Central memory CD8-positive, alpha-beta T cell (primary cell): ENCODE measurements around the gene UCK2.

ENCODE experiments used
- ATAC-seq: fragments of 150-1000 bp; cut with Tn5 transposase; replicated peaks from 2 replicates; pipeline ENCODE4 v1.10.0; 2022; ENCODE audit warnings: mild to moderate bottlenecking, moderate FRiP score, moderate number of reproducible peaks; ENCODE audit not compliant: poor library complexity, severe bottlenecking; ENCODE audit errors: extremely low read depth
- DNase-seq, 2 donors: peaks; one replicate each; pipeline ENCODE4 v3.0.0; 2021; ENCODE audit warnings: low spot score in 2 of 2
- H3K27ac Mint-ChIP-seq: one replicate; pipeline ENCODE4 v1.8.0; 2022; ENCODE audit warnings: low read depth, mild to moderate bottlenecking, moderate library complexity, mixed read lengths
- H3K27me3 Mint-ChIP-seq: one replicate; pipeline ENCODE4 v1.8.0; 2022; ENCODE audit warnings: mixed read lengths
- H3K36me3 Mint-ChIP-seq: one replicate; pipeline ENCODE4 v1.8.0; 2022; ENCODE audit warnings: mild to moderate bottlenecking, moderate library complexity, mixed read lengths; ENCODE audit not compliant: insufficient read depth
- H3K4me1 Mint-ChIP-seq: one replicate; pipeline ENCODE4 v1.8.0; 2022; ENCODE audit warnings: mixed read lengths
- H3K4me3 Mint-ChIP-seq: one replicate; pipeline ENCODE4 v1.8.0; 2022; ENCODE audit warnings: mild to moderate bottlenecking, moderate library complexity, mixed read lengths
- H3K9me3 Mint-ChIP-seq: one replicate; pipeline ENCODE4 v1.8.0; 2022; ENCODE audit warnings: mixed read lengths

Gene UCK2

GRCh38 chr1:165927169-165927568, 99.8 kb downstream of the UCK2 start:
- no peak overlapping the region for H3K27ac Mint-ChIP-seq
- H3K27me3 Mint-ChIP-seq: peaks cover 48% of the 10 kb centered on the region
- no peaks in the 10 kb centered on the region for H3K36me3 Mint-ChIP-seq
- H3K4me1 Mint-ChIP-seq: no peaks in the 10 kb centered on the region
- DNase-seq (no peak), ATAC-seq (no peak)
- H3K9me3 Mint-ChIP-seq: no peaks in the 10 kb centered on the region
- H3K4me3 Mint-ChIP-seq: no peak overlapping the region

- Mint-ChIP-seq H3K27me3 (peaks cover 45% of the 10 kb centered on the region), H3K9me3 (no peaks in the 10 kb centered on the region), H3K4me1 (no peaks in the 10 kb centered on the region), H3K36me3 (no peaks in the 10 kb centered on the region), H3K27ac (no peak overlapping the region), H3K4me3 (no peak overlapping the region)
- DNase-seq (no peak), ATAC-seq (peak; percentile 46)
Observed at GRCh38 chr1:165928075-165928731, 100.8 kb downstream of the UCK2 start.

GRCh38 chr1:165930961-165931360, 103.5 kb downstream of the UCK2 start:
- no peak overlapping the region for H3K27ac Mint-ChIP-seq
- DNase-seq (no peak), ATAC-seq (no peak)
- H3K36me3 Mint-ChIP-seq: no peaks in the 10 kb centered on the region
- H3K4me3 Mint-ChIP-seq: no peak overlapping the region
- no peaks in the 10 kb centered on the region for H3K9me3 Mint-ChIP-seq
- no peaks in the 10 kb centered on the region for H3K4me1 Mint-ChIP-seq
- peaks cover 40% of the 10 kb centered on the region for H3K27me3 Mint-ChIP-seq

DNA sequence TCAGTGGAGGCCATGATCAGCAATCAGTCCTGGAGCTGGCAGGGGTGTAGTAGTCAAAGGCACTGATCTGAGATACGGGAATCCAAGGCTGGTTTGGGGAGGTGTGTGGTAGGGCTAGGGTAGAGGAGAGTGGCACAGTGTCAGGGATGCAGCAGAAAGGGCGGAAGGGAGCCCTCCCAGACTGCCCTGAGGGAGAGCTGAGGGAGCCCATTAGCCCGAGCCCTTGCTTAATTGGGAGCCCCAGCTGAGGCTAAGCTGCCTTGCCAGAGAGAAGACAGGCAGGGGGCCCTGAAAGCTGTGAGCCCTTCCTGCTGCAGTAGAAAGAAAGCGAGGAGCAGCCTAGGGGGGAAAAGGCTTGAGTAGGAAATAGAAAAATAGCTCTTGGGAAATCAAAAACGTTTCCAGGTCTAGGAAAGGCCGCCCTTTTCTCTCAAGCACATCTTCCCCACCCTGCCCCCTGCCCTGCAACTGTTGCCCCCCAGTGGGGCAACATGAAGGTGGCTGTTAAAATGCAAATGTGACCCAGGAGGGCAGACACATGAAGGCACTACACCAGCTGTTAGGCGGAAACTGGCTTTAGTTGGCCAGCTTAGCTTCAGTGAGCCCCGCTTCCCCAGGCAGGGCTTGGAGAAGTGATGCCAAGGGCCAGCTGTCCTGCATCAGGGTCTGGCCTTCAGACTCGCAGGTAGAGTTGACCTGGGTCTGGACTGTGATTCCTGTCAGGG, 106.2 kb downstream of the UCK2 start:
- Mint-ChIP-seq H3K36me3 (no peaks in the 10 kb centered on the region), H3K4me3 (no peak overlapping the region), H3K4me1 (no peaks in the 10 kb centered on the region), H3K9me3 (no peaks in the 10 kb centered on the region), H3K27ac (no peak overlapping the region), H3K27me3 (peaks cover 26% of the 10 kb centered on the region)
- no peak for ATAC-seq
- no peak for DNase-seq

GRCh38 chr1:165936542-165936941, 109.1 kb downstream of the UCK2 start:
- H3K27ac Mint-ChIP-seq: no peak overlapping the region
- DNase-seq (no peak), ATAC-seq (no peak)
- peaks cover 25% of the 10 kb centered on the region for H3K27me3 Mint-ChIP-seq
- no peak overlapping the region for H3K4me3 Mint-ChIP-seq
- no peaks in the 10 kb centered on the region for H3K4me1 Mint-ChIP-seq
- no peaks in the 10 kb centered on the region for H3K9me3 Mint-ChIP-seq
- no peaks in the 10 kb centered on the region for H3K36me3 Mint-ChIP-seq

DNA sequence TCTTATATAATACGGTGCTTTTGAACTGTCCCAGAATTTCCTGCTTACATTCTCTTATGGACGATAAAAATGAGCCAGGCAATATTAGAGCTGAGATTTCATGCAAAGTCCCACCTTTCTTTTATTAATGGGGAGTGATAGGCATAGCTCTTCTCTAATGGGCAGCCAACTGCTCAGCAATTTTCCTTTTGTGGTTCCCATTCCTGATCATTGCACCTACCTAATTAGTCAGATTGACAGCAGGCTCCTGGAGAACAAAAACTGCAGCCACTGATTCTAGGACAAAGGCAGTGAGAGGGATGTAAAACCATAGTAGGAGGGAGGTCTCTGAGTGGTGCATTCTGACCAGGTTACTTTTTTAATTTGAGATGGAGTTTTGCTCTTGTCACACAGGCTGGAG, 110.4 kb downstream of the UCK2 start:
- H3K27me3 Mint-ChIP-seq: peaks cover 26% of the 10 kb centered on the region
- H3K27ac Mint-ChIP-seq: no peak overlapping the region
- no peaks in the 10 kb centered on the region for H3K9me3 Mint-ChIP-seq
- DNase-seq (no peak), ATAC-seq (no peak)
- H3K36me3 Mint-ChIP-seq: no peaks in the 10 kb centered on the region
- H3K4me3 Mint-ChIP-seq: no peak overlapping the region
- H3K4me1 Mint-ChIP-seq: no peaks in the 10 kb centered on the region

DNA sequence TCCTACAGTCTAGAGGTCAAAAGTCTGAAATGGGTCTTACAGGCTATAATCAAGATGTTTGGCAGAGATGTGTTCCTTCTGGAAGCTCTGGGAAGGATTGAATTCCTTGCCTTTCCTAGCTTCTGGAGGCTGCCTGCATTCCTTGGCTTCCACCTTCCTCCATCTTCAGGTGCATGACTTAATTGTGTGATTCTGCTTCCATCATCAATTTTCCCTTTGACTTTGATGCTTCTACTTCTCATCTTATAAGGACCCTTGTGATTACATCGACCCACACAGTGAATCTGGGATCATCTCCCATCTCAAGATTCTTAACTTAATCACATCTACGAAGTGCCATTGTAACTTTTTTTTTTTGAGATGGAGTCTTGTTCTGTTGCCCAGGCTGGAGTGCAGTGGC, 111.4 kb downstream of the UCK2 start:
- no peaks in the 10 kb centered on the region for H3K4me1 Mint-ChIP-seq
- no peaks in the 10 kb centered on the region for H3K36me3 Mint-ChIP-seq
- ATAC-seq (no peak), DNase-seq (no peak)
- no peaks in the 10 kb centered on the region for H3K9me3 Mint-ChIP-seq
- H3K27me3 Mint-ChIP-seq: peaks cover 28% of the 10 kb centered on the region
- no peak overlapping the region for H3K27ac Mint-ChIP-seq
- no peak overlapping the region for H3K4me3 Mint-ChIP-seq

DNA sequence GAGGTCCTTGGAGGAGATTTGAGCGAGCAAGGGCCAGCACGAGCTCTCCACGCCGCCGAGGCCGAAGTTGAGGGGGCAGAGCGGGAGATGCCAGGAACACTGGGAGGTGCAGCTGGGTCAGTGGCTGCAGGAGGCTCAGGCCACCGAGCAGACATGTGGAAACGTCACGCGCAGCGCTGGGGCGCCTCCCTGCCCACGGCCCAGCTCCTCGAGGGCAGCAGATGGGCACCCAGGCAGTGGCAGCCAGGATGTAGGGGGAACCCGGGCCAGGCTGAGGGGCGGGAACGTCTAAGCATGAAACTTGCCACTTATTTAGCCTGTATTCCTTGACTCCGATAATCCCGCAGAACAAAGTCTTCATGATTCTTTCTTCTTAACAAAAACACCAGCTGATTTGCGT, 114.1 kb downstream of the UCK2 start:
- H3K27me3 Mint-ChIP-seq: peaks cover 19% of the 10 kb centered on the region
- H3K4me1 Mint-ChIP-seq: no peaks in the 10 kb centered on the region
- H3K4me3 Mint-ChIP-seq: no peak overlapping the region
- no peak overlapping the region for H3K27ac Mint-ChIP-seq
- no peaks in the 10 kb centered on the region for H3K36me3 Mint-ChIP-seq
- DNase-seq: no peak
- no peaks in the 10 kb centered on the region for H3K9me3 Mint-ChIP-seq
- no peak for ATAC-seq

DNA sequence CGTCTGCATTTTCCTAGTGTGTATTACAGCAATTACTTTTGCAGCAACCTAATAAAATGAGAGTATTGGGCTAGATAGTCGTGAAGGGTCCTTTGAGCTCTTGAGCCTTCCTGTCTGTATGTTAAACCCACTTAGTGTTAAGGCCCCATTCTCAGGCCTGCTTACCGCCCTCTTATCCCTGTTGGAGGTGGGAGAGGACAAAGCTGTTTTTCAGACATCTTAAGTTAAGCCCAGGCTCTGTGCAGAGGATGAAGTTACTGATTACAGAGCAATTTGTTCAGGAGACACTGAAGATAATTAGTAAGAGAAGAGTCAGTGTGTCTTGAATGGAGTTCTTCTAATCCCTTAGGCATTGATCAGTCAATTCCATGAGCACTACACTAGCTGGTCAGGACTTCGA, 114.6 kb downstream of the UCK2 start:
- ATAC-seq: no peak
- Mint-ChIP-seq H3K27ac (no peak overlapping the region), H3K4me3 (no peak overlapping the region), H3K9me3 (no peaks in the 10 kb centered on the region), H3K27me3 (peaks cover 21% of the 10 kb centered on the region), H3K4me1 (no peaks in the 10 kb centered on the region), H3K36me3 (no peaks in the 10 kb centered on the region)
- no peak for DNase-seq

GRCh38 chr1:165942927-165943597, 115.6 kb downstream of the UCK2 start:
- Mint-ChIP-seq H3K27me3 (peaks cover 31% of the 10 kb centered on the region), H3K4me3 (no peak overlapping the region), H3K27ac (no peak overlapping the region), H3K4me1 (no peaks in the 10 kb centered on the region), H3K36me3 (no peaks in the 10 kb centered on the region), H3K9me3 (no peaks in the 10 kb centered on the region)
- no peak for DNase-seq
- ATAC-seq: no peak

GRCh38 chr1:165945911-165946310, 118.5 kb downstream of the UCK2 start:
- no peaks in the 10 kb centered on the region for H3K9me3 Mint-ChIP-seq
- no peak for DNase-seq
- ATAC-seq: no peak
- H3K36me3 Mint-ChIP-seq: no peaks in the 10 kb centered on the region
- no peak overlapping the region for H3K27ac Mint-ChIP-seq
- H3K4me1 Mint-ChIP-seq: no peaks in the 10 kb centered on the region
- peaks cover 41% of the 10 kb centered on the region for H3K27me3 Mint-ChIP-seq
- H3K4me3 Mint-ChIP-seq: no peak overlapping the region

DNA sequence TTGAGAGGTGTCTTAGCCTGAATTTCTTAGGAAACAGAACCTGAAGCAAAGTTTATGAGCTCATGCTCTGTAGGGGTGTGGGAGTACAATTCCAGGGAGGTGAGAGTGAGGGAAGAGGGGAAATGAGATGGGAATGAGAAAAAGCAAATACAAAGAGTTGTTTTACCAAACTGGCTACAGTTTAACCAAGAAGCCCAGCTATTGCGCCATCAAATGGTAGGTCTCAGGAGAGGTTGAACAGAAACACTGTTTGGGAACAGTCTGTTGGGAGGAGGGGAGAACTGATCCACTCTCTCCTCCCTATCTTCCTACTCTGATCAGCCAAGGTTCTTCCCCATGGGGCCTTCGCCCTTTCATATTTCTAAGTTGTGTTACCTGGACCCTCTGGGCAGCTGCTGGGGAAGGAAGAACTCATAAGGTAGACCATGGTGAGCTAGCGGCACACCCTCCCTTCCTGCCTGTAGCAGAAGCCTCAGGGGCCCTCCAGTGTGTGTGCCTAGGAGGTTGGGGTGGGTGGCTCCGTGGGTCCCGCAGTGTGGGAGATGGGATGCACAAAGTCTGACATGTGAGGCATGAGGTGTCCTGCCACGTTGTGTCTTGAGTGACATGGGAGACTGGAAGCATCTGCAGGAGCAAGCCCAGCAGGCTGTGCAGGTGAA, 120.5 kb downstream of the UCK2 start:
- no peak overlapping the region for H3K27ac Mint-ChIP-seq
- H3K4me1 Mint-ChIP-seq: no peaks in the 10 kb centered on the region
- H3K9me3 Mint-ChIP-seq: no peaks in the 10 kb centered on the region
- no peak overlapping the region for H3K4me3 Mint-ChIP-seq
- DNase-seq (no peak), ATAC-seq (no peak)
- peaks cover 38% of the 10 kb centered on the region for H3K27me3 Mint-ChIP-seq
- H3K36me3 Mint-ChIP-seq: no peaks in the 10 kb centered on the region
